ENCODE results near the gene HKDC1. TPM values are rescaled to one million over a fixed set of nuclear protein-coding genes. Genes with fewer than 3 reads are reported as not detected.

Gene HKDC1
- total RNA-seq, 1 experiment from 2014 or later = 1.7 TPM

GRCh38 chr10:69202332-69202731 lies 17.8 kb upstream of the HKDC1 start:
- H3K27ac ChIP-seq (ENCODE audit: low read depth, low read length) = no peak overlapping the region
- RAD21 ChIA-PET (ENCODE audit: low non-redundant PET in 1 of 2, low total read pairs in 2 of 2, uncharacterized antibody in 2 of 2, unreplicated experiment in 2 of 2) = no interaction called here
- no peak overlapping the region for H3K4me3 ChIP-seq (replicated peaks in 1 of 2; ENCODE audit: low read depth in 1 of 2, low read length in 2 of 2)
- H3K9me2 ChIP-seq (ENCODE audit: insufficient read depth) = no peaks in the 10 kb centered on the region
- H3K79me2 ChIP-seq (ENCODE audit: insufficient read depth, low read length) = no peaks in the 10 kb centered on the region
- H3K9ac ChIP-seq (ENCODE audit: low read length) = no peak overlapping the region
- peaks cover 26 to 37% of the 10 kb centered on the region in 2 experiments; a peak in 3 of 4 replicates for H3K36me3 ChIP-seq (ENCODE audit: control insufficient read depth in 1 of 2, insufficient read depth in 2 of 2, low read length in 2 of 2)
- BruUV-seq (replicated peaks) = no TSS peak
- POLR2A ChIA-PET = no interaction called here
- DNase-seq (ENCODE audit: low read depth, low spot score) (no peak), ATAC-seq (no peak)
- no peaks in the 10 kb centered on the region for H4K20me1 ChIP-seq (ENCODE audit: insufficient read depth)
- H3K27me3 ChIP-seq (ENCODE audit: insufficient read depth, low read length) = no peaks in the 10 kb centered on the region
- no peaks in the 10 kb centered on the region for H3K9me3 ChIP-seq (ENCODE audit: control insufficient read depth in 1 of 2, insufficient read depth in 1 of 2, low read depth in 1 of 2, low read length in 2 of 2)
- H3K4me1 ChIP-seq (ENCODE audit: control insufficient read depth in 1 of 2, insufficient read depth in 2 of 2, low read length in 2 of 2) = no peaks in the 10 kb centered on the region
- CTCF ChIA-PET = no interaction called here
- TF ChIP-seq CEBPB (IDR thresholded peaks at IDR 0.05; ENCODE audit: low read depth) (no peak), JUND (IDR thresholded peaks at IDR 0.05) (no peak), POLR2A (IDR thresholded peaks at IDR 0.05; ENCODE audit: borderline replicate concordance, extremely low read depth, insufficient read depth, insufficient read length) (no peak), ATF3 (IDR thresholded peaks at IDR 0.05) (no peak), EZH2 (IDR thresholded peaks at IDR 0.05) (no peak), SIN3A (IDR thresholded peaks at IDR 0.05; ENCODE audit: low read depth) (no peak), ELF1 (IDR thresholded peaks at IDR 0.05; ENCODE audit: borderline replicate concordance, low read depth) (no peak), YY1 (IDR thresholded peaks at IDR 0.05; ENCODE audit: extremely low read depth, insufficient replicate concordance, low read depth, low read length) (no peak), TCF7L2 (IDR thresholded peaks at IDR 0.05; ENCODE audit: borderline replicate concordance, extremely low read depth, insufficient read depth, insufficient read length) (no peak), CTCF (IDR thresholded peaks at IDR 0.05 in 2 of 3, conservative IDR thresholded peaks at IDR 0.05 in 1 of 3; ENCODE audit: borderline replicate concordance in 1 of 3, insufficient read depth in 1 of 3, low read depth in 2 of 3, low read length in 2 of 3) (no peak), ZBTB33 (IDR thresholded peaks at IDR 0.05; ENCODE audit: extremely low read depth, insufficient replicate concordance, low read length) (no peak), ZNF274 (IDR thresholded peaks at IDR 0.05; ENCODE audit: low read depth, low read length) (no peak), SRF (IDR thresholded peaks at IDR 0.05; ENCODE audit: low read depth) (no peak), RAD21 (IDR thresholded peaks at IDR 0.05; ENCODE audit: low read depth) (no peak)
- no peak overlapping the region for H2AFZ ChIP-seq (ENCODE audit: low read depth, low read length, poor library complexity, severe bottlenecking)
- no peak overlapping the region for H3K4me2 ChIP-seq (ENCODE audit: low read length)
- intact Hi-C loops (cut with micrococcal nuclease) = no loop called here
